HL-60/S4 treated with phorbol 12-myristate 13-acetate at 8.2 ng/mL for 4 days and 3 days (cell line): ENCODE data around the gene ZNF451.
"Not testable (repeated sequence)": the region's sequence is repeated elsewhere in the genome, so short reads cannot be mapped to it uniquely, and the experiment has no call there.

Experiments
- in situ Hi-C: fragments of 300-500 bp; cut with MboI; formaldehyde crosslinking; loops from 2 replicates; pipeline ENCODE4 v1.15.0; 2022; ENCODE audit warnings: low sequenced_read_pairs

ZNF451 gene

DNA sequence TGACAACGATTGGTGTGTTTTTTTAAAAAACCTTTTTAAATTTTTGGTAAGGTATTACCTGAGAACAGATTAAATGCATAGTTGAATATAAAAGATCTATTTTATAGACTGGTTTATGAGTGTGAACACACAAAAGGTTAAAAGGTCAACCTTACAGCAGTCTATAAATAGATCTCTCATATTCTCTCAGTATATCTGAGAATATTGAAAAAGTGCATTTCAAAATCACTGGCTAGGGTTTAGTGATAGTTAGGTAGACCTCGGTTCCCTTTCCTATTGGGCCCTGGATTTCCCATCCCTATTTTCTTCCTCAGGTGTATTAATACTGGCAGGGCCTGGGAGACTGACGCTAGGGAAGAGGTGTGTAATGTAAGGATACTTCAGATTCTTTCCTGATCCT is 723 bp upstream of the ZNF451 start:
- in situ Hi-C loops = no loop called here

DNA sequence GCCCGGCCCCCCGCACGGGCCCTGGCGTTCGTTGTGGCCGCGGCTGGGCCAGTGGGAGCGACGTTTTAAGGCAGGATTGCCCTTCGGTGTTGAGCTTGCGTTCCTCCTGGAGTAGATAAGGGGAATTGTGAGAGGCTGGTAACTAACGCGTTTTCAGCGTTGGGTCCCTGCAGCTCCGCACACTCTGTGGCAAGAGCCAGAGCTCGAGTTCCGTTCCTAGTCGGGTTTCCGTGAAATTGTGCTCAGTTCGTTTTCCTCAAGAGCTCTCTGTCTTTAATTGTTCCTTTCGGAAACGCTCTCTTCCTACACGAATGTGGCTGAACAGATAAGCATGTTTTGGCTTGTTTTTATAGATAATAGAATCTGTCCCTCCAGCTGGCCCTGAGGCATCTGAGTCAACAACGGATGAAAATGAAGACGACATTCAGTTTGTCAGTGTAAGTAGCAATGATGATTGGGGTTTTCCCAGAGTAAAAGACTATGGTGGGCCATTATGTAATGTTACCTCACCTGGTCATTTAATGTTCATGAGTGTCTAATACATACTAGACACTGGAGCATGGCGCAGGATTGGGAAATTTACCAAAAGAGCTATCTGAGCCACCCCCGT is 575 bp downstream of the ZNF451 start:
- in situ Hi-C loops = not testable (repeated sequence)

DNA sequence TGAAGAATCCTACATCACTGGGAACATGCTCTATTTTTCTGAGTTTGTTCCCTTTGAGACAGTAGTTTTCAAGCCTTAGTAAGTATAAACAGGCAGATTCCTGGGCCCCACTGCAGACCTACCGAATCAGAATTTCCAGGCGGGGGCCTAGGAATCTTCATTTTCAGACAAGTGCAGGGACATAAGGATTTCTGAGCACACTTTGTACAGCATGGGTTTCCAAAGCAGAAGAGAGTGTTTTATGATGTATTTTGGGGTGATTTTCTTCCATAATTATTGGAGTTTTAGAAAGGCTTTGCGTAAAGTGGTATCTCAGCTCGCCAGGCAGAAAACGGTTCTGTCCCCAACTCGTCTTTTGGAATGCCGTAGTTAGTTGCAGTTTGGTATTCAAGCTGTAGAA is 1.4 kb downstream of the ZNF451 start:
- in situ Hi-C loops = not testable (repeated sequence)

DNA sequence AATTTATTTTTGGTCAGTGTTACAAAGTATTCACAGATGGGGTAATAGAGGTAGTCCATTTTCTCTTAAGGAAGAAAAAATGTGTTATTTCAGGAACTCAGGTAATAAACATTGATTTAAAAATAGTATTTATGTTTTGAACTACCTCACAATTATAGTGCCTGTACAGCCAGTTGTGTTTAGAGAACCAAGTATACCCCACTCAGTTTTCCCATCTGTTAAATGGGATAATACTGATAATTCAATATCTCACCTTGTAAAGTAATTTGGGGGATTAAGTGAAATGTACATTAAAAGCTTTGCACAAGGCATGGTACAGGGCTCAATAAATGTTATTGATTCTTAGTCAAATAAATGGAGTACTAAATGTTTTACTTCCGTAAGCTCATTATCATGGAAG is 4.7 kb downstream of the ZNF451 start:
- in situ Hi-C loops = no loop called here

DNA sequence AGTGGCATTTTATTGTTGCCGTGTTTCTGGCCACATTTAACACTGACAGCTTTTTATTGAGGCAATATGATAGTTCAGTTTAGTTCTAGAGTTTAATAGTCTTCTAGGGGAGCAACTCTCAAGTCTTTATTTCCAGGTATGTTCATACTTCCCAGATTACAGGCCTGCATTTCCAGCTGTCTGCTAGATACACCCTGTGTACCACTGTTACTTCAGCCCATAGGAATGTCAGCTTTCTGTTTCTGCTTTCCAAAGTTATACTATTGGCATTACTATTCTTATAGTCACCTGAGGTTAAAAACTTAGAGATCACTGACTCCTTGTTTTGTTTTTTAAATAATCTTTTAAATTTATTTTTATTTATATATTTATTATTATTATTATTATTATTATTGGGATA is 7.6 kb downstream of the ZNF451 start:
- in situ Hi-C loops = no loop called here

DNA sequence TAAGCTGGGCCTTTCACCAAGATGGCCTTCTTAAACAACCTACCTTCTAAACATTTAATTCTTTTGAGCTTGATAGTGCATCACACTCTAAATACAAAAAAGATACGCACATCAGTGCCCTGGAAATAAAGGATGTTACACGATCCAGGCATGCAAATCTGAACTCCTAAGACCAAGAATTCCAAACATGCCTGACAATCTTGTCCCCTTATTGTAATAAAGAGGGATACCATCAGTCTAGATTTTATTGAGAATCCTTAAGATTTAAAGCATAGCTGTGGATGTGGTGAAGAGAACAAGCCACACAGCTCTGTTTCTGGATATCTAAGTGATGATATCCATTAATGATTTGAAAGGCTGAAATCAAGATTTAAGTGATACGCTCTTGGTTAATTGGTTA is 13.0 kb downstream of the ZNF451 start:
- in situ Hi-C loops = no loop called here

DNA sequence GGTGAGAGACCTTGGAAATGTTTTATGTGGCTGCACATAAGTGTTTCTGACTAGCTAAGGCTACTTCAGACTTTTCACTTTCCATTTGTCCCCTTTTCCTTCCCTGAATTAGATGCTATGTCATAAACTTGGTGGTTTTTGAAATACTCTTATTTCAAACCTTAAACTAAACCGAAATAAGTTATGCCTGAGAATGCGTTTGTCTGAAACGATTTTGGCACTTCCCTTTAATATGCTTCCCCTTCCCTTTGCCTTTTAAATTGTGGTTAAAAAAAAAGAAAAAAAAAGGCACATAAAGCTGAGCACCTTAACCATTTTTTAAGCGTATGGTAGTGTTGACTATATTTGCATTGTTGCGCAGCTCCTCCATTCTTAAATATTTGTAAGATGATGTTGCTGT is 14.3 kb downstream of the ZNF451 start:
- in situ Hi-C loops = no loop called here

DNA sequence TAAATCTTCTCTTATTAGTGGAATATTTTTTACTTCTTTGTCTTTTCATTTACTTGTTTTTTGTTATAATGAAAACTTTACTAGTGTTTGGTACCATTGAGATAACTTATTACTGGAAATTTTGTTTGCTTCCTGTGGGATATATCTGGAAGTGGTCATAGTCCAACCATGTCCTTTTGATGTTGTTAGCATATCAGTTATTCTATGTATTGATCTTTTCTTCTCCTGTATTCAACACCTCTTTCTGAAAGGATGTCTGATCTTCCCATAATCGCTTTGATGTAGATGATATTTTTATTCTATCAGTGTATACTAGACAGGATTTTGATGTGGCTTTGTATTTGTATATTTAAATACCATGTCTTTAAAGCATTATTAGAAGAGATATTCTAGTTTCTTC is 17.0 kb downstream of the ZNF451 start:
- in situ Hi-C loops = no loop called here

DNA sequence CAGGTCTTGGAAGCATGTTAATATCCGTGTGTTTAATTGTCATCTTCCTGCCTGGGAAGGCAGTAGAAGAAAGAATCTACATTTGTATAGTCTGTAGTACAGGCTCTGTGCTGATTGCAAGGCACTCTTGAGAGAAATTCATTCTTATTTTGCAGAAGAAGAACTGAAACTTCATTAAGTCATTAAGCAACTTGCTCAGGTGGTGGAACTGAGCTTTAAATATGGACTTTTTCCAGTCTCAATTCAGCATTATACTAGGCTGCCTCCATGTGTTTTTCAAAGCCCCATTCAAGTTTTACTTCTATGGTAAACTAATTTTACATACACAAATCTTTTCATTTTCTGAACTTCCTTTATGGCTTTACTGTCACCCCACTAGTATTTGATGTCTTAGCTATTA is 18.7 kb downstream of the ZNF451 start:
- in situ Hi-C loops = no loop called here

DNA sequence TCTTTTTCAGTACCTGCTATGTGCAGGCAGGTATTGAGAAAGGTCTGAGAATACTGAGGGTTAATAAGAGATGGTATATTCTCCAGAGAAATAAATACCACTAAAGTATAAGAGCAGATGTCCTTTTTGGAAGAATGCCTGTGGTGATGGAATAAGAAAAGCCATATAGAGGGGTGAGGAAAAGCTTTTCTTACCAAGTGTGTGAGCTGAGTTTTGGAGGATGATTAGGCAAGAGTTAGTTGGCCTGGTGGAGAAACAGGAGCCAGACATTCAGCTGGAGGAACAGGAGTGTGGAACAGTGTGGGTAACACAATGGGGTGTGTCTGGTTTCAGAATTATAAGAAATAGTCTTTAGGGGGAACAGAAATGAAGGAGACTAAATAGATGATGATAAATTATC is 19.9 kb downstream of the ZNF451 start:
- in situ Hi-C loops = no loop called here

DNA sequence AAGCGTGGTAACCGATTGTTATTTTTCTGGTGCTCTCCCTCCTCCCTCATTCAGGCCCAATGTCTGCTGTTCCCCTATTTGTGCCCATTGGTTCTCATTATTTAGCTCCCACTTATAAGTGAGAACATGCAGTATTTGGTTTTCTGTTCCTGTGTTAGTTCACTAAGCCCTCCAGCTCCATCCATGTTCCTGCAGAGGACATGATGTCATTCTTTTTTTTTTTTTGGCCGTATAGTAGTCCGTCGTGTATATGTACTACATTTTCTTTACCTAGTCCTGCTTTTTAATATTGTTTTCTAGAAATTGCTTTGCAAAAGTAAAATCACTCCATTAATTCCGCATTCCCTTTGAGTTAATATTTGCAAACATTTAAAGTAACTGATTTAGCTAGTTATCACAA is 23.1 kb downstream of the ZNF451 start:
- in situ Hi-C loops = no loop called here

DNA sequence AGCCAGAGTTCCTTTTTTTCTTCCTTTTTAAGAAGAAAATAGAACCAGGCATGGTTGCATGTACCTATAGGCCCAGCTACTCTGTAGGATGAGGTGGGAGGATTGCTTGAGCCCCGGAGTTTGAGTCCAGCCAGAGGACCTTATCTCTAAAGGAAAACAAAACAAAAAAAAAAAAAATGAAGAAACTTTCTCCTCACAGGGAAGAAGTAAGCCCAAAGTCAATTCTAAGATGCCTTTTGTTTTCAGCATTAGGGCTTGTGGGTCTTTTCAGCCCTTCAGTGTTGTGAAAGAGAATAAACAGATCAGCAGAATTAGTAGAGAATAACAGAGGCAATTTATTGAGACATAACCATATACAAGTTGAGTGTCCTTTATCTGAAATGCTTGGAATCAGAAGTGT is 26.8 kb downstream of the ZNF451 start:
- in situ Hi-C loops = no loop called here

DNA sequence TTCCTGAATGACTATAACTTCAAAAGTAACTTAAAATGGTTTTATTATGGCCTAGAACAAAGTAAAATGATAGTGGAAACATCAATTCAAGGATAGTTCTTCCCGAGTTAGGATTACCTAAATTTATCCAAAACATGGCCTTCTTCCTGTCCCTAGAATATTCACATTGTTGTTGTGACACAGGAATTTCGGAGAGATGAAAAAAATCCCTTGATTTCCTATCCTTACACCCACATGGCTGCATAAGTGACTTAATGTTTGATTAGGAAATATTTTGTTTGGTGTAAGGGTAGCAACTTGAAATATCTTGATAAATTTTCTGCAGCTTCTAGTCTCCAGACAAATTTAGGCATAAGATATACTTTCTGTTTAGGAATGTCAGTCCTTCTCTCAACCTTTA is 27.8 kb downstream of the ZNF451 start:
- in situ Hi-C loops = no loop called here

DNA sequence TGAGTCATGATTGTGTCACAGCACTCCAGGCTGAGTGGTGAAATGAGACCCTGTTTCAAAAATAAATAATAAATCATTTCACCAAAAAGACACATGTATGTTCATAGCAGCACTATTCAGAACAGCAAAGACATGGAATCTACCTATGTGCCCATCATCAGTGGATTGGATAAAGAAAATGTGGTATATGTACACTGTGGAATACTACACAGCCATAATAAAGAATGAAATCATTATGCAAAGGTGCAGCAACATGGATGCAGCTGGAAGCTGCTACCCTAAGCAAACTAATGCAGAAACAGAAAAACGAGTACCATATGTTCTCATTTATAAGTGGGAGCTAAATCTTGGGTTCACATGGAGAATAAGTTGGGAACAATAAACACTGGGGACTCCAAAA is 33.1 kb downstream of the ZNF451 start:
- in situ Hi-C loops = no loop called here

DNA sequence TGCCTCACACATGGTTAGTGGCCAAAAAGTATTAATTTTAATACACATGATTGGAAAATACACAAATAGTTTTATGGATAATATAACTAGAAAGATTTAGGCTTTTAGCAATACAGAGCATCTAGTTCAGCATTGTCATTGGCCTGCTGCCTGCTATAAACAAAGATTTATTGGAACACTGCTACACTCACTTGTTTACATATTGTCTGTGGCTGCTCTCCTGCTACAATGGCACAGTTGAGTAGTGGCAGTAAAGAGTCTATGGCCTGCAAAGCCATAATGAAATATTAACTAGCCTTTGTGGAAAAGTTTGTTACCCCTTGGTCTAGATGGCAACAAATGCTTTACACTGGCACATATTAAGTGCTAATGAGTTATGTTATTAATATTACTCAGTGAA is 37.8 kb downstream of the ZNF451 start:
- in situ Hi-C loops = no loop called here

DNA sequence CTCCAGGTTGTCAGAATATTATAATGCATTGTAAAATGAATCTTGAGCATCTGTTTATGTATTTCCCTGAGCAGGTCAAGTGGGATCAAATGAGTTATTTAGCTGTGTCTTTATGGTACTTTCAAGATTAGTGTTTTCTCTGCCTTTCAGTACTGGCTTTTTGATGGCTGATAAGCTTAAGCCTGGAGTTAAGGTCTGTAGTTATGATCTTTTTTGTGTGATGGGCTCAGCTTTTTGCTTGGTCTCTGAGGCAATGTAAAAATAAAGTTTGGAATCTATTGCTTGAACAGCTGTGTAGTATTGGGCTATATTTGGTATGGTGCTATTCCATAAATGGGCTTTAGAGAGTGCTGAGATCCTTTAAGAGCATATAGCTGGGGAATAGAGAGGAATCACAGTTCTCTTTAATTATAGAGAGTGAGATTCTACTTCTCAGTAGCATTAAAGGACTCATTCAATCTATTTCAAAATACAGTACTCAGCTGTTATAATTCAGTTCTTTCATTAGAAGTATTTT is 40.7 kb downstream of the ZNF451 start:
- in situ Hi-C loops = no loop called here

DNA sequence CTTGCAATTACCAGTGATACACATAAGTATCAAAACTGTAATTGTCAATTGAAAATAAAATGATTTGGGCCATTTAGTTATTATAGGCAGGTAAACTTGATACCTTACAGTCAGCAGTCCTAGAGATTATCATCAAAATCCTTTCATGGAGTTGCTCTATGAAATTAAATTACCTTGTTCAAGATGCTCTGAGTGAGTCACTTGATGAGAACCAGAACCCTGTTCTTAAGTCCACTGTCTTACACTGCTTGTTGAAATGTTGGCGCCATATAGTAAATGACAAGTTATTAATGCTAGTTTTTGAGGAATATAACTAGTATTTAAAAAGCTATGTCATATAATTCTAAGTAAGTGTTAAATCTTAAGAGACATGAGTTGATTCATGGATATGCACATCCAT is 45.0 kb downstream of the ZNF451 start:
- in situ Hi-C loops = no loop called here

DNA sequence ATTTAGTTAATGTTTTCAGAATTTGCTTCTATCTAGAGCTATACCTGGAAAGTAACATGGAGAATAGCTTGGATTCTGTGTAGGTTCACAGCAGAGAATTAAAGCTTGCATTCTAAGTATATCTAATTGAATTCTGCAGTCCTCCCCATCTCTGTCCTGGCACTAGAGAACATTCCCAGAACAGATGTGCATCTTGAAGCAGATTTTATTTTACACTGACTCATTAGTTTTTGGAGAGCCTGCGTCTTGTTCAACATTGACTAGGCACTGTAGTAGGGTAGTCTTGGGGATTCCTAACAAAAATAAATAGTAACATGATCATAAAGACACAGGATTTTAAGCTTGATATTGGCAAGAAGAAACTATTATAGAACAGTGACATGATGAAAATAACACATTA is 45.9 kb downstream of the ZNF451 start:
- in situ Hi-C loops = no loop called here

DNA sequence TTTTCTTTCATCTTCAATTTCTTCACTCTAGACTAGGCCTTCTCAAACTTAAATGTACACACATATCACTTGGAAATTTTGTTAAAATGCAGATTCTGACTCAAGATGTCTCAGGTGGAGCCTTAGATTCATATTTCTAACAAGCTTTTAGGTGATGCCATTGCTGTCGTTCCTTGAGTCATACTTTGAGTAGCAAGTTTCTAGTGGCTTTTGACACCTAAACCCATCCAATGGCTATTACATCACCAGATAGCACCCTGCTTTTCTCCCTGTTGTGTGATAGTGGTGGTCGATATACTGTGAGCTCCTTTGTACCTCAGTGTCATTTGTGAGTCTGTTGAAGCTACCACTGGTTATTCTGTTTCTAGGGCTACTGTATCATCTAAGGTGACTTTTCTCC is 47.4 kb downstream of the ZNF451 start:
- in situ Hi-C loops = no loop called here

DNA sequence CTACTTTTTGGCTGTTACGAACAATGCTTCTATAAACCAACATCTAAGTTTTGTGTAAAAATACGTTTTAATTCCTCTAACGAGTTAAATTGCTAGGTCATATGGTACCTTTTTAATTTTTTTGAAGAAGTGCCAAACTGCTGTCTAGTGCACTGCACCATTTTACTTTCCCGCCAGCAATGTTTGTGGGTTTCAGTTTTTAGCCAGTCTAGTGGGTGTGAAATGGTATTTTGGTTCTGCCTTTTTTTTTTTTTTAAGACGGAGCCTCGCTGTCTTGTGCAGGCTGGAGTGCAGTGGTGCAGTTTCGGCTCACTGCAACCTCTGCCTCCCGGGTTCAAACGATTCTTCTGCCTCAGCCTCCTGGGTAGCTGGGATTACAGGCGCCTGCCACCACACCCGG is 48.0 kb downstream of the ZNF451 start:
- in situ Hi-C loops = no loop called here

DNA sequence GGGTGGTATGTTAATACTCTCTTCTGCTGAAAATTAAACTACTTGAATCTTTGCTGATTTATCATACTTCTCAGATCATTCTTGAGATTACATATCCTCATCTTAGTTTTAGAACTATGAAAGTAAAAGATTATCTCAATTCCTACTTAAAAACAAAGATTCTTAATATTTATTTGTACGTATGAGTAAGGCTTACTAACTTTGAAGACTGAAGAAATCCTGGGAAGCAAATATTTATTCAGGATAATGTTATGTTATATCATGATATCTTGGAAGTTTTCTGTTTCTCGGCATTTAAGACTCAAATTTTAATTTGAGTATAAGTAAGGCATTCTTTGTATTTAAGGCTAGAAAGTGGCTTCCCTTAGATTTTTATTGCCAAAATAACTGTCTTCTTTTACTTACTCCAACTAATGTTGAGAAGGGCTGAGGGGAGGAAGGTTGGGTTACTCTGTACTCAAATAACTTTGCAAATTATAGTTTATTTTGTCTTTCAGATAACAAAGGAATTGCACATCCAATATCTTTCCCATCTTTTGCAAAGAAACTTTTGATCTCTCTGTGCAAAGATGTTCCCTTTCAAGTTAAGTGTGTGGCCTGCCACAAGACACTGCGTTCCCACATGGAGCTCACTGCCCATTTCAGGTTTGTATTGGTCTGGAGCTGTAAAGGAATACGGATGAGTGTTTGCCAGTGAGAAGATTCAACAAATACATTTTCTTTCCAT is 51.6 kb downstream of the ZNF451 start:
- in situ Hi-C loops = no loop called here

DNA sequence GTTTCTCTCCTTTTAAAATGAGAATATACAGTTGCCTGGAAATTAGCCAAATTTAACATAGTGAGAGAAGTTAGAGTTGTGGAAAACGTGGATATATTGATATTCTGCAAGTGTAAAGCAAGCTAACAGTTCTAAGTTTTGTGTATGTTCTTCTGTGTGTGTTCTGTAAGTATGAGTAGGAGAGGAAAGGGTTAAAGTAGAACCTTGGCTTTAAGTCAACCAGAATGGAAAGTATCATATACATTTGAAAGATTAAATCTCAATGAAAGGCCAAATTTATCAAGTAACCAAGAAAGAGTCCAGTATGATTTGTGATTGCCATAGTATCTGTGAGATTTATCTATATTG is 52.2 kb downstream of the ZNF451 start:
- in situ Hi-C loops = no loop called here

DNA sequence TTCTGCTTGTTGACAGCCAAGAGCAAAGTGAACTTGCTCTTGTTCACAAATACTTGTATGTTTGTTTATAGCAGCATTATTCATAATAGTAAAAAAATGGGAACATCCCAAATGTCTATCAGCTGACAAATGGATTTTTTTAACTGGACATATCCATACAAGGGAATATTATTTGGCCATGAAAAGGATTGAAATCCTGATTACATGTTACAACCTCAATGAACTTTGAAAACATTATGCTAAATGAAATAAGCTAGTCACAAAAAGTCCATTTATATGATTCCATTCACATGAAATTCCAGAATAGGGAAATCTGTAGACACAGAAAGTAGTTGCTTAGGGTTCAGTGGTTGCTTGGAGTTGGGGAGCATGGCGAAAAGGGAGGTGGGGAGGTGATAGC is 53.7 kb downstream of the ZNF451 start:
- in situ Hi-C loops = no loop called here
